NCI-H345 (cell line): ENCODE results near the gene TAP1.
A peak's percentile ranks its signal among the peaks of the same experiment; 100 is the strongest.

Source experiments
- DNase-seq: peaks from one replicate; lab custom pipeline; 2025; lab: John Stamatoyannopoulos, UW

The TAP1 gene

DNA sequence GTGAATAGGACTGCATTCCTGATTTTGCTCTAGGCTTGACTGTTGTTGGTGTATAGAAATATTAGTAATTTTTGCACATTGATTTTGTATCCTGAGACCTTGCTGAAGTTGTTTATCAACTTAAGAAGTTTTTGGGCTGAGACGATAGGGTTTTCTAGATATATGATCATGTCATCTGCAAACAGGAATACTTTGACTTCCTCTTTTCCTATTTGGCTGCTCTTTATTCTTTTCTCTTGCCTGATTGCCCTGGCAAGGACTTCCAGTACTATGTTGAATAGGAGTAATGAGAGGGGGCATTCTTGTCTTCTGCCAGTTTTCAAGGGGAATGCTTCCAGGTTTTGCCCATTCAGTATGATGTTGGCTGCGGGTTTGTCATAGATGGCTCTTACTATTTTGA, 50.1 kb downstream of the TAP1 start:
- DNase-seq = no peak

- no peak for DNase-seq
These were observed 53.8 kb downstream of the TAP1 start for GRCh38 chr6:32799740-32800139.

DNA sequence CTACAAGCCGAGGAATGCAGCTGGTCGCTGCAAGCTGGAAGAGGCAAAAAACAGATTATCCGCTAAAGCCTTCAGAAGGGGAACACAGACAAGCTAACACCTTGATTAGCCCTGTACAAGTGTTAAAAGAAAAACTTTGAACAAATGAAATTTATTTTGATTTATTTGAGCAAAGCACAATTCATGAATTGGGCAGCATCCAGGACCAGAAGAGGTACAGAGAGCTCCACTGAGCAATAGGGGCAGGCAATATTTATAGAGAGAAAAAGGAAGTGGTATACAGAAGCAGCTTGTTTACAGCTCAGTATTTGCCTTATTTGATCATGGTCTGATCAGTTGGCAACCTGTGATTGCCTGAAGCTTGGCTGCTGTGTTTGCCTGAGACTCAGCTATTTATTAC, 54.3 kb downstream of the TAP1 start:
- no peak for DNase-seq

DNA sequence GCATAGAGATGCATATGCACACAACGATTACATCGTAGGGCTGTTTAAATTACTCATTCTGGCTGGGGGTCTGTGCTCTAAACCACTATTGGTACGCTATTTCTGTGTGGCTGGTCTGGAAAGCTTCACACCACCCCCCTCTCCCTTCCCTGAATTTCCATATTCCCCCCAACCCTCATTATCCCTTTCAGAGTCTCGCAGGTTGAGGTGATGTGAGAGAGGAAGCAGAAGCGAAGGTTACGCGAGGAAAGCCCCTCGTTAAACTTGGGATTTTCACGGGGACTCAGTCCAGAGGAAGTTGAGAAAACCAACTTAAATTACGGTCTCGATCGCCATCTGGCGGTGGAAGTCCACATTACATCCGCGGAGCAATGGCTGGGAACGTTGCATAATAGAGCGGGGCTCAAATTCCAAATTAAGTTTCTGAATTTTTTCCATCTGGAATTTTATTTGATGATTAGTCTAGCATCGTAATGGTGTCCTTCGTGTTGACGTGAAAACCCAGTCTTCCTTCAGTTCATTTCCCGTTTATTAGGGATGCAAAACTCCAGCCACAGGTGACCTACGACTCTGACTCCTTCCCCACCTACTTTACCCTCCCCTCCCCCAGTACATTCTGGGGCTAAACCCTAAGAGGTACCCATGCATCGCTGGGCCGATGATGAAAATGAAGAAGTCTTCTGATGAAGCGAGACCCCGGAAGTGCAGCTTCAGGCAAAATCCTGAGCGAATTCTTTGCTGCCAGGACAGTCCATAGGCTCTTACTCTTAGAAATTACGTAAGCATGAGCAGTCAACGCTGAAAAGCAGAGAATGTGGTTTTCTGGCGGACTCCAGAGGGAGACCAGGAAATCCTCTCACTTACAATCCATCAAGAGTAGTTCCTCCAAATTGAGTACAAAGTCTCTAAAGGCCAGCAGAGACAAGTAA, 56.4 kb downstream of the TAP1 start:
- peak; percentile 52 for DNase-seq
